Nephron progenitor cell (in vitro differentiated cells): ENCODE data around the gene THBS1.

Source experiments
- DNase-seq: peaks from one replicate; pipeline ENCODE4 v3.0.0; 2021
- H3K27ac Mint-ChIP-seq: 2 replicates; pipeline ENCODE4 v1.8.0; 2021; ENCODE audit warnings: mild to moderate bottlenecking, moderate library complexity, mixed read lengths
- H3K27me3 Mint-ChIP-seq: 2 replicates; pipeline ENCODE4 v1.8.0; 2021; ENCODE audit warnings: mild to moderate bottlenecking, low read depth, mixed read lengths; ENCODE audit not compliant: poor library complexity
- H3K36me3 Mint-ChIP-seq: 2 replicates; pipeline ENCODE4 v1.8.0; 2021; ENCODE audit warnings: low read depth, mixed read lengths
- H3K4me1 Mint-ChIP-seq: 2 replicates; pipeline ENCODE4 v1.8.0; 2021; ENCODE audit warnings: mixed read lengths
- H3K4me3 Mint-ChIP-seq: 2 replicates; pipeline ENCODE4 v1.8.0; 2021; ENCODE audit warnings: mild to moderate bottlenecking, moderate library complexity, mixed read lengths
- H3K9me3 Mint-ChIP-seq: 2 replicates; pipeline ENCODE4 v1.8.0; 2021; ENCODE audit warnings: mild to moderate bottlenecking, moderate library complexity, mixed read lengths
- CTCF ChIP-seq: fragments of 200-600 bp; sonication (generic); IDR thresholded peaks from 2 replicates; pipeline ENCODE4 v1.5.0; 2021; ENCODE audit warnings: antibody characterized with exemption

Gene THBS1

GRCh38 chr15:39608185-39609139, 27.6 kb downstream of the THBS1 start:
- TF ChIP-seq CTCF = no peak
- peaks cover 5% of the 10 kb centered on the region for H3K27me3 Mint-ChIP-seq
- H3K27ac Mint-ChIP-seq = no peak overlapping the region
- H3K9me3 Mint-ChIP-seq = peaks cover 35% of the 10 kb centered on the region
- peaks cover 5% of the 10 kb centered on the region for H3K36me3 Mint-ChIP-seq
- H3K4me1 Mint-ChIP-seq = no peaks in the 10 kb centered on the region
- DNase-seq = no peak
- no peak overlapping the region for H3K4me3 Mint-ChIP-seq

DNA sequence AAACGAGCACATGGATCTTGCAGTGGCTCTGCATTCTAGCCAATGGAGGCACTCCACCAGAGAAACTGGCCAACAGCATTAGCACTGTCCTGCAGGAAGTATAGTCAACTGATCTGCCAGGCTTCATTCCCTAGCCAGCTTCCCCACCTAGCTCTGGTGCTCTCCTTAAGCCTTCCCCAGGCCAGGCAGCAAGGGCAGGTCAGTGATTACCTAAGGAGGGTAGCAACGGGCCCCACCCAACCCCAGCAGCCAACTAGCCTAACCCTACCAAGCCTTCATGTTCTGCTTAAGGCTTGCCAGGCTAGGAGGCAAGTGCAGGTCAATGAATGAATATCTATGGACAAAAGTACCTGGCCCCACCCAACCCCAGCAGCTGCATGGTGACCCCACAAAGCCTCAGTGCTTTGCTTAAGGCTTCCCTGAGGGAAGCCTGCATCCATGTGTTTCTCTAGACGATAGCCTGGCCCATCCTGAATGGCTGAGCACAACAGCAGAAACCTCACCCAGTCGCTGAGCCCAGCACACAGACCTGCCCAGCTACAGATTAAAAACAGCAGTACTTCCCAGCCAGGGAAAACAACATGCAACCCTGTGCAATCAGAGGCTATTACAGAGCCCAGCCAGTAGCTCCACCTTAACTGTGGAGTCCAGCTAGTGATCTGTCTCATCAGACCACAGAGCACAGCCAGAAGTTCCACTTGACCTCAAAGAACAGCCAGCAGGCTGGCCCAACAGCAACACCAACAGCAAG, 28.5 kb downstream of the THBS1 start:
- Mint-ChIP-seq H3K36me3 (peaks cover 5% of the 10 kb centered on the region), H3K9me3 (peaks cover 44% of the 10 kb centered on the region), H3K4me3 (no peak overlapping the region), H3K4me1 (no peaks in the 10 kb centered on the region), H3K27ac (no peak overlapping the region), H3K27me3 (peaks cover 5% of the 10 kb centered on the region)
- DNase-seq = no peak
- no peak for TF ChIP-seq CTCF

DNA sequence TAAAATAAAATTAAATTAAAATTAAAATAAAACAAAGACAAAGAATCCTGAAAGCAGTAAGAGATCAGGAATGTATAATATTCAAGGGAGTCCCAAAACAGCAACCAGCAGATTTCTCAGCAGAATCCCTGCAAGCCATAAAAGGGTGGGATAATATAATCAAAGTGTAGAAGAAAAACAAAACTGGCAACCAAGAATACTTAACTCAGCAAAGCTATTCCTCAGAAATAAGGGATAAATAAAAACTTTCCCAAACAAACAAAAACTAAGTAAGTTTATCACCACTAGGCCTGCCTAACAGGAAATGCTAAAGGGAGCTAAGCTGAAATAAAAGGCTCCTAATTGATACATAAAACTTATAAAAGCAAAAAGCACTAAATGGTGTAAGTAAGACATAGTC, 29.8 kb downstream of the THBS1 start:
- peaks cover 53% of the 10 kb centered on the region for H3K9me3 Mint-ChIP-seq
- no peak for TF ChIP-seq CTCF

DNA sequence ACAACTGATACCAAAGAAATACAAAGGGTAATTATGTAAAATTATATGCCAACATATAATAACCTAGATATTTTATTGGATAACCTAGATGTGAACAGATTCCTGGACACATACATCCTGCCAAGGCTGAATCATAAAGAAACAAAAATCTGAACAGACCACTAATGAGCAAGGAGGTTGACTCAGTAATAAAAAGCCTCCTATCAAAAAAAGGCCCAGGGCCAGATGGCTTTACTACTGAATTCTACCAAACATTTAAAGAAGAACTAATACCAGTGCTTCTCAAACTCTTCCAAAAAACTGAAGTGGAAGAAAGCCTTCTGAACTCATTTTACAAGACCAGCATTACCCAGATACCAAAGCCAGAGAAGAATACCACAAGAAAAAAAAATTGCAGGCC, 32.4 kb downstream of the THBS1 start:
- Mint-ChIP-seq H3K9me3 (peaks cover 53% of the 10 kb centered on the region), H3K27ac (no peak overlapping the region), H3K36me3 (peaks cover 5% of the 10 kb centered on the region), H3K27me3 (peaks cover 2% of the 10 kb centered on the region), H3K4me3 (no peak overlapping the region), H3K4me1 (no peaks in the 10 kb centered on the region)
- no peak for DNase-seq
- no peak for TF ChIP-seq CTCF

More for the DNA sequence above, 29.8 kb downstream of the THBS1 start:
- H3K27me3 Mint-ChIP-seq = peaks cover 5% of the 10 kb centered on the region
- no peak overlapping the region for H3K27ac Mint-ChIP-seq
- H3K4me1 Mint-ChIP-seq = no peaks in the 10 kb centered on the region
- DNase-seq = no peak
- peaks cover 5% of the 10 kb centered on the region for H3K36me3 Mint-ChIP-seq
- no peak overlapping the region for H3K4me3 Mint-ChIP-seq

GRCh38 chr15:39613861-39614260, 33.0 kb downstream of the THBS1 start:
- DNase-seq = no peak
- Mint-ChIP-seq H3K27ac (no peak overlapping the region), H3K36me3 (peaks cover 5% of the 10 kb centered on the region), H3K9me3 (peaks cover 50% of the 10 kb centered on the region), H3K4me3 (no peak overlapping the region), H3K4me1 (no peaks in the 10 kb centered on the region), H3K27me3 (peaks cover under 1% of the 10 kb centered on the region)
- no peak for TF ChIP-seq CTCF
